GM23338 (cell line): Measurements from ENCODE around the gene PDE1C. TPM values are rescaled to one million over a fixed set of nuclear protein-coding genes. Genes with fewer than 3 reads are reported as not detected.

ENCODE experiments used
- ATAC-seq: fragments of 200-7000 bp; cut with Tn5 transposase; 3 replicates; pipeline ENCODE4 v1.9.1; 2020
- DNase-seq: peaks from one replicate; pipeline ENCODE4 v3.0.0-alpha.2; 2015; ENCODE audit warnings: low spot score
- H2AFZ ChIP-seq: fragments of 200-600 bp; sonication (generic); 2 replicates; pipeline ENCODE4 v1.8.0; 2016; ENCODE audit warnings: antibody characterized with exemption, mild to moderate bottlenecking, moderate library complexity
- H3F3A ChIP-seq: fragments of 200-600 bp; sonication (generic); replicated peaks from 2 replicates; pipeline ENCODE4 v1.8.0; 2017; ENCODE audit warnings: antibody characterized with exemption, mixed run types, low read depth
- H3K27ac ChIP-seq: fragments of 200-600 bp; sonication (generic); 2 replicates; pipeline ENCODE4 v1.6.1; 2016; ENCODE audit warnings: low read depth
- H3K27me3 ChIP-seq: fragments of 200-600 bp; sonication (generic); 2 replicates; pipeline ENCODE4 v1.8.0; 2016; ENCODE audit warnings: mild to moderate bottlenecking, mixed run types, moderate library complexity; ENCODE audit not compliant: insufficient read depth
- H3K36me3 ChIP-seq: fragments of 200-600 bp; sonication (generic); 2 replicates; pipeline ENCODE4 v1.8.0; 2016; ENCODE audit warnings: mild to moderate bottlenecking; ENCODE audit not compliant: insufficient read depth
- H3K4me1 ChIP-seq: fragments of 200-600 bp; sonication (generic); 2 replicates; pipeline ENCODE4 v1.8.0; 2016; ENCODE audit warnings: mild to moderate bottlenecking, moderate library complexity; ENCODE audit not compliant: insufficient read depth
- H3K4me2 ChIP-seq: fragments of 200-600 bp; sonication (generic); 2 replicates; pipeline ENCODE4 v1.7.1; 2017; ENCODE audit warnings: mixed run types
- H3K4me3 ChIP-seq: fragments of 200-600 bp; sonication (generic); 2 replicates; pipeline ENCODE4 v1.6.1; 2016; ENCODE audit warnings: mixed run types
- H3K79me2 ChIP-seq: fragments of 200-600 bp; sonication (generic); replicated peaks from 2 replicates; pipeline ENCODE4 v1.8.0; 2017; ENCODE audit warnings: mild to moderate bottlenecking; ENCODE audit not compliant: insufficient read depth
- H3K9me2 ChIP-seq: fragments of 200-600 bp; sonication (generic); 2 replicates; pipeline ENCODE4 v1.8.0; 2017; ENCODE audit not compliant: insufficient read depth
- H4K20me1 ChIP-seq: fragments of 200-600 bp; sonication (generic); replicated peaks from 2 replicates; pipeline ENCODE4 v1.8.0; 2017; ENCODE audit warnings: mild to moderate bottlenecking; ENCODE audit not compliant: insufficient read depth
- H3K27ac Mint-ChIP-seq: 2 replicates; pipeline ENCODE4 v1.8.0; 2020; ENCODE audit warnings: inconsistent platforms, mild to moderate bottlenecking, moderate library complexity, mixed read lengths
- H3K27me3 Mint-ChIP-seq: 3 replicates; pipeline ENCODE4 v1.8.0; 2022; ENCODE audit warnings: low read depth, mild to moderate bottlenecking, moderate library complexity, mixed read lengths, inconsistent platforms; ENCODE audit not compliant: insufficient read depth, poor library complexity
- H3K36me3 Mint-ChIP-seq: 3 replicates; pipeline ENCODE4 v1.8.0; 2021; ENCODE audit warnings: low read depth, mild to moderate bottlenecking, inconsistent platforms, moderate library complexity, mixed read lengths
- H3K4me1 Mint-ChIP-seq: 3 replicates; pipeline ENCODE4 v1.8.0; 2020; ENCODE audit warnings: mild to moderate bottlenecking, inconsistent platforms, mixed read lengths
- H3K4me3 Mint-ChIP-seq: 3 replicates; pipeline ENCODE4 v1.8.0; 2021; ENCODE audit warnings: moderate library complexity, mild to moderate bottlenecking, inconsistent platforms, mixed read lengths
- H3K9me3 Mint-ChIP-seq: 3 replicates; pipeline ENCODE4 v1.8.0; 2020; ENCODE audit warnings: moderate library complexity, mild to moderate bottlenecking, inconsistent platforms, mixed read lengths
- CREB1 ChIP-seq: fragments of 250-450 bp; sonication (Bioruptor Pico); IDR thresholded peaks from 2 replicates; pipeline ENCODE4 v1.5.0; 2020; ENCODE audit warnings: low read depth, mild to moderate bottlenecking, moderate library complexity
- ETS1 ChIP-seq: IDR thresholded peaks from 2 replicates; pipeline ENCODE4 v1.6.1; 2016; ENCODE audit warnings: antibody characterized with exemption
- EZH2phosphoT487 ChIP-seq: fragments of 200-600 bp; sonication (generic); IDR thresholded peaks from one replicate; pipeline ENCODE4 v1.8.1; 2018; ENCODE audit warnings: antibody characterized with exemption; ENCODE audit not compliant: unreplicated experiment
- JUNB ChIP-seq: IDR thresholded peaks from one replicate; pipeline ENCODE4 v1.6.1; 2016; ENCODE audit warnings: antibody characterized with exemption; ENCODE audit not compliant: unreplicated experiment
- POLR2AphosphoS5 ChIP-seq: IDR thresholded peaks from 2 replicates; pipeline ENCODE4 v1.6.1; 2016; ENCODE audit warnings: antibody characterized with exemption, low read depth
- STAT1 ChIP-seq: IDR thresholded peaks from one replicate; pipeline ENCODE4 v1.6.1; 2016; ENCODE audit warnings: antibody characterized with exemption; ENCODE audit not compliant: unreplicated experiment
- ZNF331 ChIP-seq: fragments of 250-450 bp; sonication (Bioruptor Pico); IDR thresholded peaks from 2 replicates; pipeline ENCODE4 v1.5.0; 2020; ENCODE audit warnings: low read depth, mild to moderate bottlenecking, moderate library complexity
- polyA plus RNA-seq: library from polyadenylated mRNA; unstranded; fragments of >200 nt; fragmentation: Nextera tagmentation; extraction: Ambion mirVana; gene quantifications from 2 replicates; pipeline ENCODE4 v1.2.1, GENCODE V29; 2016
- total RNA-seq: library from RNA; depleted of rRNA; stranded (reverse); fragments of >200 nt; shearing (Covaris generic); gene quantifications from 2 replicates; pipeline ENCODE4 v1.2.3, GENCODE V29; 2014
- TF ChIP-seq, protein P1 (sequence below): IDR thresholded peaks from one replicate; pipeline ENCODE4 v1.6.1; 2018; ENCODE audit warnings: antibody characterized with exemption; ENCODE audit not compliant: unreplicated experiment
- TF ChIP-seq, protein P2 (sequence below), 2 experiments: fragments of 200-600 bp in 1 of 2; sonication (generic) in 1 of 2; conservative IDR thresholded peaks; 2 replicates each; pipeline versions ENCODE4 v1.5.1 to v1.6.1; 2016 to 2017; ENCODE audit warnings: antibody characterized with exemption in 2 of 2, low read depth in 2 of 2, mild to moderate bottlenecking in 2 of 2, moderate library complexity in 1 of 2

The PDE1C gene
- total and polyA plus RNA-seq, 2 experiments from 2014 or later = 0.28 TPM; not detected in 1

- Mint-ChIP-seq H3K9me3 (no peaks in the 10 kb centered on the region), H3K4me1 (no peaks in the 10 kb centered on the region)
- peaks cover 49% of the 10 kb centered on the region for H3K27me3 ChIP-seq
Observed at GRCh38 chr7:31782411-31782991, 287.7 kb downstream of the PDE1C start.

GRCh38 chr7:31778296-31778695 lies 291.9 kb downstream of the PDE1C start:
- Histone ChIP-seq H3K27ac (no peak overlapping the region), H2AFZ (no peak overlapping the region), H4K20me1 (no peaks in the 10 kb centered on the region; the same call in 1 of the 2 replicates), H3F3A (no peaks in the 10 kb centered on the region), H3K79me2 (no peaks in the 10 kb centered on the region), H3K4me1 (no peaks in the 10 kb centered on the region), H3K4me2 (no peak overlapping the region), H3K27me3 (peaks cover 85% of the 10 kb centered on the region), H3K36me3 (no peaks in the 10 kb centered on the region), H3K9me2 (no peaks in the 10 kb centered on the region), H3K4me3 (no peak overlapping the region)
- no peaks in the 10 kb centered on the region for H3K9me3 Mint-ChIP-seq
- H3K36me3 Mint-ChIP-seq = no peaks in the 10 kb centered on the region
- ATAC-seq = no peak
- H3K4me1 Mint-ChIP-seq = peaks cover 5% of the 10 kb centered on the region; the same call in 2 of the 3 replicates
- DNase-seq = no peak
- H3K27me3 Mint-ChIP-seq = peaks cover 66% of the 10 kb centered on the region
- no peak overlapping the region for H3K4me3 Mint-ChIP-seq
- no peak overlapping the region for H3K27ac Mint-ChIP-seq
- TF ChIP-seq JUNB (no peak), STAT1 (no peak), ZNF331 (CRISPR knock-in tag) (no peak), EZH2phosphoT487 (no peak), ETS1 (no peak)
- TF ChIP-seq, protein P1, sequence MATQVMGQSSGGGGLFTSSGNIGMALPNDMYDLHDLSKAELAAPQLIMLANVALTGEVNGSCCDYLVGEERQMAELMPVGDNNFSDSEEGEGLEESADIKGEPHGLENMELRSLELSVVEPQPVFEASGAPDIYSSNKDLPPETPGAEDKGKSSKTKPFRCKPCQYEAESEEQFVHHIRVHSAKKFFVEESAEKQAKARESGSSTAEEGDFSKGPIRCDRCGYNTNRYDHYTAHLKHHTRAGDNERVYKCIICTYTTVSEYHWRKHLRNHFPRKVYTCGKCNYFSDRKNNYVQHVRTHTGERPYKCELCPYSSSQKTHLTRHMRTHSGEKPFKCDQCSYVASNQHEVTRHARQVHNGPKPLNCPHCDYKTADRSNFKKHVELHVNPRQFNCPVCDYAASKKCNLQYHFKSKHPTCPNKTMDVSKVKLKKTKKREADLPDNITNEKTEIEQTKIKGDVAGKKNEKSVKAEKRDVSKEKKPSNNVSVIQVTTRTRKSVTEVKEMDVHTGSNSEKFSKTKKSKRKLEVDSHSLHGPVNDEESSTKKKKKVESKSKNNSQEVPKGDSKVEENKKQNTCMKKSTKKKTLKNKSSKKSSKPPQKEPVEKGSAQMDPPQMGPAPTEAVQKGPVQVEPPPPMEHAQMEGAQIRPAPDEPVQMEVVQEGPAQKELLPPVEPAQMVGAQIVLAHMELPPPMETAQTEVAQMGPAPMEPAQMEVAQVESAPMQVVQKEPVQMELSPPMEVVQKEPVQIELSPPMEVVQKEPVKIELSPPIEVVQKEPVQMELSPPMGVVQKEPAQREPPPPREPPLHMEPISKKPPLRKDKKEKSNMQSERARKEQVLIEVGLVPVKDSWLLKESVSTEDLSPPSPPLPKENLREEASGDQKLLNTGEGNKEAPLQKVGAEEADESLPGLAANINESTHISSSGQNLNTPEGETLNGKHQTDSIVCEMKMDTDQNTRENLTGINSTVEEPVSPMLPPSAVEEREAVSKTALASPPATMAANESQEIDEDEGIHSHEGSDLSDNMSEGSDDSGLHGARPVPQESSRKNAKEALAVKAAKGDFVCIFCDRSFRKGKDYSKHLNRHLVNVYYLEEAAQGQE = no peak

More at GRCh38 chr7:31782411-31782991, 287.7 kb downstream of the PDE1C start:
- Histone ChIP-seq H3K27ac (no peak overlapping the region), H3K79me2 (no peaks in the 10 kb centered on the region), H3K4me1 (no peaks in the 10 kb centered on the region), H3K9me2 (no peaks in the 10 kb centered on the region), H4K20me1 (peaks cover 3% of the 10 kb centered on the region; the same call in 1 of the 2 replicates), H2AFZ (no peak overlapping the region), H3K4me3 (no peak overlapping the region), H3K36me3 (no peaks in the 10 kb centered on the region), H3F3A (no peaks in the 10 kb centered on the region), H3K4me2 (no peak overlapping the region)
- H3K27me3 Mint-ChIP-seq = peaks cover 30% of the 10 kb centered on the region
- TF ChIP-seq CREB1 (no peak), POLR2AphosphoS5 (no peak)
- TF ChIP-seq, protein P2, sequence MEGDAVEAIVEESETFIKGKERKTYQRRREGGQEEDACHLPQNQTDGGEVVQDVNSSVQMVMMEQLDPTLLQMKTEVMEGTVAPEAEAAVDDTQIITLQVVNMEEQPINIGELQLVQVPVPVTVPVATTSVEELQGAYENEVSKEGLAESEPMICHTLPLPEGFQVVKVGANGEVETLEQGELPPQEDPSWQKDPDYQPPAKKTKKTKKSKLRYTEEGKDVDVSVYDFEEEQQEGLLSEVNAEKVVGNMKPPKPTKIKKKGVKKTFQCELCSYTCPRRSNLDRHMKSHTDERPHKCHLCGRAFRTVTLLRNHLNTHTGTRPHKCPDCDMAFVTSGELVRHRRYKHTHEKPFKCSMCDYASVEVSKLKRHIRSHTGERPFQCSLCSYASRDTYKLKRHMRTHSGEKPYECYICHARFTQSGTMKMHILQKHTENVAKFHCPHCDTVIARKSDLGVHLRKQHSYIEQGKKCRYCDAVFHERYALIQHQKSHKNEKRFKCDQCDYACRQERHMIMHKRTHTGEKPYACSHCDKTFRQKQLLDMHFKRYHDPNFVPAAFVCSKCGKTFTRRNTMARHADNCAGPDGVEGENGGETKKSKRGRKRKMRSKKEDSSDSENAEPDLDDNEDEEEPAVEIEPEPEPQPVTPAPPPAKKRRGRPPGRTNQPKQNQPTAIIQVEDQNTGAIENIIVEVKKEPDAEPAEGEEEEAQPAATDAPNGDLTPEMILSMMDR (conservative IDR thresholded peaks at IDR 0.05; ENCODE audit: low read depth in 2 of 2) = peak; percentile 74 to 75
- DNase-seq = peak; percentile 85
- no peak overlapping the region for H3K27ac Mint-ChIP-seq
- peak; percentile 96 for ATAC-seq
- H3K4me3 Mint-ChIP-seq = no peak overlapping the region
- no peaks in the 10 kb centered on the region for H3K36me3 Mint-ChIP-seq
